ENCODE measurements around the gene DMRTA2. TPM values are rescaled to one million over a fixed set of nuclear protein-coding genes. Genes with fewer than 3 reads are reported as not detected.

DMRTA2 gene
- total RNA-seq, 2 experiments from 2014 or later: not detected

DNA sequence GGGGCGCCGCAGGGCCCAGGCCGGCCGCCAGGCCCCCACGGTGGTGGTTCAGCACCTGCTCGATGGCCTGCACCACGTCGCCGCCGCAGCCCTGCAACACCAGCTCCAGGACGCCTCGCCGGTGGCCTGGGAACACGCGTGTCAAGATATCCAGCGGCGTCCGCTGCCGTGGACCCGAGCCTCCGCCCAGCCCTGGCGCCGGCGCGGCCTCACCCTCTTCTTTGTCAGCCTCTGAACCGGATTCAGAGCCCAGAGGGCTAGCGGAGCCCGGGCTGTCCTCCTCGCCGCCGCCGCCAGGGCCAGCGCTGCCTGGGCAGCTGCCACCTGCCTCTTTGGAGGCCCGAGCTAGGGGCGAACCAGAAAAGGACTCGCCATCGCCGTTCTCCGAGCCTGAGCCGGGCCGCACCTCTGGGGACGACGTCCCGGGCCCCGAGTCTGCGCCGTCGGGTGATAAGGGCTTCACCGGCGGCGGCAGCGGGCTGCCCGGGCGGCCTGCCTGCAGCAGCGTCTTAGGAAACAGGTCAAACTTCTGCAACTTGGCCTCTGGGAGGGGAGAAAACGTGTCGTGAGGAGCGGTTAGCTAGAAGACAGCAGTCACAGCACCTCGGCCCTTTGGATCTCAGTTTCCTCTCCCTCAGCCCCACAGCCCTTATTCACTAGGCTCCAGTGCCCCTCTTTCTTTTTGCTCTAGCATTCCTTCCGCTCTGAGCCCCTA lies 3.9 kb downstream of the DMRTA2 start:
- Mint-ChIP-seq H3K4me3 (peak overlapping the region; percentile 66), H3K4me1 (ENCODE audit: low read depth) (peaks cover 39% of the 10 kb centered on the region), H3K27ac (no peak overlapping the region), H3K9me3 (no peaks in the 10 kb centered on the region), H3K27me3 (peaks cover 75% of the 10 kb centered on the region), H3K36me3 (ENCODE audit: low read depth) (no peaks in the 10 kb centered on the region)
- H3K9me3 ChIP-seq (ENCODE audit: control insufficient read depth in 1 of 2, insufficient read depth in 1 of 2, low read length in 2 of 2): peaks cover 0 to 26% of the 10 kb centered on the region in 2 experiments
- H3K4me3 ChIP-seq (ENCODE audit: low read length): no peak overlapping the region
- no peak for DNase-seq
- TF ChIP-seq, protein P1, sequence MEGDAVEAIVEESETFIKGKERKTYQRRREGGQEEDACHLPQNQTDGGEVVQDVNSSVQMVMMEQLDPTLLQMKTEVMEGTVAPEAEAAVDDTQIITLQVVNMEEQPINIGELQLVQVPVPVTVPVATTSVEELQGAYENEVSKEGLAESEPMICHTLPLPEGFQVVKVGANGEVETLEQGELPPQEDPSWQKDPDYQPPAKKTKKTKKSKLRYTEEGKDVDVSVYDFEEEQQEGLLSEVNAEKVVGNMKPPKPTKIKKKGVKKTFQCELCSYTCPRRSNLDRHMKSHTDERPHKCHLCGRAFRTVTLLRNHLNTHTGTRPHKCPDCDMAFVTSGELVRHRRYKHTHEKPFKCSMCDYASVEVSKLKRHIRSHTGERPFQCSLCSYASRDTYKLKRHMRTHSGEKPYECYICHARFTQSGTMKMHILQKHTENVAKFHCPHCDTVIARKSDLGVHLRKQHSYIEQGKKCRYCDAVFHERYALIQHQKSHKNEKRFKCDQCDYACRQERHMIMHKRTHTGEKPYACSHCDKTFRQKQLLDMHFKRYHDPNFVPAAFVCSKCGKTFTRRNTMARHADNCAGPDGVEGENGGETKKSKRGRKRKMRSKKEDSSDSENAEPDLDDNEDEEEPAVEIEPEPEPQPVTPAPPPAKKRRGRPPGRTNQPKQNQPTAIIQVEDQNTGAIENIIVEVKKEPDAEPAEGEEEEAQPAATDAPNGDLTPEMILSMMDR (IDR thresholded peaks at IDR 0.05): no peak
- intact Hi-C loops (cut with DNase I, micrococcal nuclease): no loop called here
- H3K27ac ChIP-seq (ENCODE audit: low read depth in 1 of 2, low read length in 2 of 2): no peak overlapping the region
- H3K4me1 ChIP-seq (ENCODE audit: insufficient read depth, low read length): peaks cover 35% of the 10 kb centered on the region
- ChIA-PET CTCF (no interaction called here), POLR2A (no interaction called here)
- no peaks in the 10 kb centered on the region for H3K36me3 ChIP-seq (ENCODE audit: insufficient read depth, low read length)
- peaks cover 73 to 85% of the 10 kb centered on the region in 2 experiments for H3K27me3 ChIP-seq (ENCODE audit: control insufficient read depth in 1 of 2, insufficient read depth in 2 of 2, low read length in 2 of 2)
- ATAC-seq (ENCODE audit: poor library complexity): no peak

DNA sequence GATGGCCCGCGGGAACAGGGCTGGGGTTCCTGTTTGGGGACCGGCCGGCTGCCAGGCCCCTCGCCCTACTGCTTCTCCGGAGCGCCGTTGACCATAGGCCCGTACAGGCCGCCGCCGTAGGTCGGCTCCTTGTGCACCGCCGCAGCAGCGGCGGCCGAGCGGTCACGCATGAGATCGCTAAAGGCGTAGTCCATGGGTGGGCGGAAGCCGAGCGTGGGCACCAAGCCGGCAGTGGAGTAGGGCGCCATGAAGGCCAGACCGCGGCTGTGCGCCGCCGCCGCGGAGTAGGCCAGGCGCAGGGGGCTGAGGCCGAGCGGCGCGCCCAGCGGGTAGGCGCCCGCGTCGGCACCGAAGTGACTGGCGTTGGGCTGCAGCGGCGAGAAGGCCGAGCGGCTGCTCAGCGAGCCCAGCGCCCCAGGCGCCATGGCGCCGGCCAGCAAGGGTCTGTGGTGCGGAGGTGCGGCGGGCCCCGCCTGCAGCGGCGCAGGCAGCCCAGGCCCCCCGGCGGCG lies 4.6 kb downstream of the DMRTA2 start:
- peaks cover 75% of the 10 kb centered on the region for H3K27me3 Mint-ChIP-seq
- peaks cover 76 to 87% of the 10 kb centered on the region in 2 experiments for H3K27me3 ChIP-seq (ENCODE audit: control insufficient read depth in 1 of 2, insufficient read depth in 2 of 2, low read length in 2 of 2)
- TF ChIP-seq, protein P1 (IDR thresholded peaks at IDR 0.05): no peak
- no peak overlapping the region for H3K4me3 ChIP-seq (ENCODE audit: low read length)
- CTCF ChIA-PET: no interaction called here
- H3K4me1 Mint-ChIP-seq (ENCODE audit: low read depth): peaks cover 32% of the 10 kb centered on the region
- no peak for ATAC-seq (ENCODE audit: poor library complexity)
- intact Hi-C loops (cut with DNase I, micrococcal nuclease): no loop called here
- H3K27ac ChIP-seq (ENCODE audit: low read depth in 1 of 2, low read length in 2 of 2): no peak overlapping the region
- POLR2A ChIA-PET: no interaction called here
- no peaks in the 10 kb centered on the region for H3K9me3 Mint-ChIP-seq
- H3K27ac Mint-ChIP-seq: no peak overlapping the region
- peaks cover 0 to 26% of the 10 kb centered on the region in 2 experiments for H3K9me3 ChIP-seq (ENCODE audit: control insufficient read depth in 1 of 2, insufficient read depth in 1 of 2, low read length in 2 of 2)
- H3K36me3 ChIP-seq (ENCODE audit: insufficient read depth, low read length): no peaks in the 10 kb centered on the region
- no peak overlapping the region for H3K4me3 Mint-ChIP-seq
- H3K36me3 Mint-ChIP-seq (ENCODE audit: low read depth): no peaks in the 10 kb centered on the region
- no peak for DNase-seq
- peaks cover 29% of the 10 kb centered on the region for H3K4me1 ChIP-seq (ENCODE audit: insufficient read depth, low read length)

DNA sequence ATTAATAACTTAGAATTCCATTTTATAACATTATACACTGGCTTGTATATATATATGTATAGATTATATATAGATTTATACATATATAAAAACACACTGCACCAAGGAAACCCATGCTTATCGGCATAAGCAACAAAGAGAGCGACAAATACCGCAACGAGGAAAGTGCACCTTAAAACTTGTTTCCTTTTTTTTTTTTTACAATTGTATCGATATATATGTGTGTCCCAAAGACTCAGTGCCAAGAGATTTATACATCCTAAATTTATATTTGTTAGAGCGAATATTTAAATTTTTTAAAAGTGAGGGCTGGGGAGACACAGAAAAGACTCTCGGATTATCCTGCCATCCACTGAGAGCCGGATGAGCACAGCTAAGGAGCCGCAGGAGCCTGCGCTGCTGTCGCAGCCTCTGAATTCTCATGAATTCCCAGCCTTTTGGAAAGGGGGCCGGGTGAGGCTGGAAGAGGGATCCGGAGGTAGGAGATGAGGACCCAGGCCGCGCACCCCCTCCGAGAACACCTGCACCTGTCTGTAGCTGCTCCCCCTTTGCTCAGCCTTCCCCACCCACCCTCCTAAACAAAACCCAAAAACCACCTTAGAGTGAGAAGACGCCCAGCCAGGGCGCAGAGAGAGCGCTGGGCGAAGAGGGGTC lies 5.2 kb downstream of the DMRTA2 start:
- no peak for ATAC-seq (ENCODE audit: poor library complexity)
- no peaks in the 10 kb centered on the region for H3K36me3 Mint-ChIP-seq (ENCODE audit: low read depth)
- TF ChIP-seq, protein P1 (IDR thresholded peaks at IDR 0.05): no peak
- DNase-seq: no peak
- peaks cover 28% of the 10 kb centered on the region for H3K4me1 Mint-ChIP-seq (ENCODE audit: low read depth)
- Histone ChIP-seq H3K36me3 (ENCODE audit: insufficient read depth, low read length) (no peaks in the 10 kb centered on the region), H3K27ac (ENCODE audit: low read depth in 1 of 2, low read length in 2 of 2) (no peak overlapping the region), H3K4me3 (ENCODE audit: low read length) (no peak overlapping the region), H3K27me3 (ENCODE audit: control insufficient read depth in 1 of 2, insufficient read depth in 2 of 2, low read length in 2 of 2) (peaks cover 71 to 83% of the 10 kb centered on the region in 2 experiments), H3K4me1 (ENCODE audit: insufficient read depth, low read length) (peaks cover 23% of the 10 kb centered on the region), H3K9me3 (ENCODE audit: control insufficient read depth in 1 of 2, insufficient read depth in 1 of 2, low read length in 2 of 2) (peaks cover 0 to 27% of the 10 kb centered on the region in 2 experiments)
- H3K27ac Mint-ChIP-seq: no peak overlapping the region
- H3K27me3 Mint-ChIP-seq: peaks cover 74% of the 10 kb centered on the region
- H3K9me3 Mint-ChIP-seq: no peaks in the 10 kb centered on the region
- ChIA-PET POLR2A (no interaction called here), CTCF (no interaction called here)
- intact Hi-C loops (cut with DNase I, micrococcal nuclease): no loop called here
- no peak overlapping the region for H3K4me3 Mint-ChIP-seq

All from CD4-positive, alpha-beta T cell (primary cell).